IMR-90 (cell line): Measurements from ENCODE around the gene CENPX. TPM values are rescaled to one million over a fixed set of nuclear protein-coding genes. Genes with fewer than 3 reads are reported as not detected.

ENCODE experiments used
- ATAC-seq: fragments of 200-7000 bp; cut with Tn5 transposase; 2 replicates; pipeline ENCODE4 v1.9.1; 2020; ENCODE audit warnings: low read depth, mild to moderate bottlenecking, moderate library complexity
- Bru-seq: library from RNA; stranded (reverse); fragments of 400-500 nt; gene quantifications from one replicate; lab custom pipeline; 2021; lab: Mats Ljungman, UMichigan
- BruChase-seq, 2 experiments: library from RNA; stranded (reverse); fragments of 400-500 nt; gene quantifications; one replicate each; lab custom pipeline; 2021; lab: Mats Ljungman, UMichigan
- BruUV-seq: library from RNA; stranded (reverse); fragments of 400-500 nt; replicated peaks from 2 replicates; lab custom pipeline; 2021; lab: Mats Ljungman, UMichigan
- CTCF ChIA-PET: fragments of 300-600 bp; formaldehyde crosslinking; extraction: SDS; loops from one replicate; lab custom pipeline; 2021; ENCODE audit warnings: antibody characterized with exemption; lab: Yijun Ruan, JAX
- POLR2A ChIA-PET: fragments of 300-600 bp; sonication (Branson Sonifier 250); formaldehyde crosslinking; loops from one replicate; lab custom pipeline; 2022; ENCODE audit warnings: antibody characterized with exemption; ENCODE audit not compliant: unreplicated experiment; lab: Charles Lee
- DNase-seq: peaks from one replicate; pipeline ENCODE4 v3.0.0; 2013
- H2AFZ ChIP-seq: replicated peaks from 2 replicates; pipeline ENCODE3; 2013; ENCODE audit warnings: low read length, mild to moderate bottlenecking; ENCODE audit not compliant: poor library complexity
- H2AK5ac ChIP-seq: 2 replicates; pipeline ENCODE4 v1.6.1; 2013; ENCODE audit warnings: low read depth, low read length, inconsistent platforms
- H2AK9ac ChIP-seq: replicated peaks from 2 replicates; pipeline ENCODE3; 2013; ENCODE audit warnings: mild to moderate bottlenecking, low read depth, low read length, moderate library complexity; ENCODE audit not compliant: poor library complexity
- H2BK120ac ChIP-seq: 2 replicates; pipeline ENCODE4 v1.6.1; 2013; ENCODE audit warnings: low read depth, low read length, inconsistent platforms
- H2BK15ac ChIP-seq: 3 replicates; pipeline ENCODE4 v1.6.1; 2013; ENCODE audit warnings: low read depth, low read length, inconsistent platforms
- H2BK20ac ChIP-seq: 2 replicates; pipeline ENCODE4 v1.6.1; 2013; ENCODE audit warnings: low read depth, mild to moderate bottlenecking, inconsistent platforms, low read length, moderate library complexity
- H2BK5ac ChIP-seq: 2 replicates; pipeline ENCODE4 v1.6.1; 2013; ENCODE audit warnings: mild to moderate bottlenecking, low read depth, low read length, inconsistent platforms; ENCODE audit not compliant: poor library complexity, severe bottlenecking
- H3K14ac ChIP-seq: replicated peaks from 2 replicates; pipeline ENCODE4 v1.6.1; 2013; ENCODE audit warnings: low read depth, low read length, inconsistent platforms
- H3K18ac ChIP-seq: 2 replicates; pipeline ENCODE4 v1.6.1; 2013; ENCODE audit warnings: low read depth, low read length, control low read depth
- H3K23ac ChIP-seq: 2 replicates; pipeline ENCODE4 v1.6.1; 2013; ENCODE audit warnings: low read depth, low read length, inconsistent platforms
- H3K27ac ChIP-seq: 2 replicates; pipeline ENCODE4 v1.5.1; 2013; ENCODE audit warnings: mild to moderate bottlenecking, control low read depth, low read length; ENCODE audit not compliant: insufficient read depth
- H3K27me3 ChIP-seq: 2 replicates; pipeline ENCODE4 v1.6.1; 2013; ENCODE audit warnings: low read length; ENCODE audit not compliant: control insufficient read depth, insufficient read depth
- H3K36me3 ChIP-seq: 2 replicates; pipeline ENCODE4 v1.6.1; 2013; ENCODE audit warnings: low read length, mixed read lengths; ENCODE audit not compliant: control insufficient read depth, insufficient read depth
- H3K4ac ChIP-seq: 2 replicates; pipeline ENCODE4 v1.6.1; 2013; ENCODE audit warnings: low read depth, low read length, inconsistent platforms
- H3K4me1 ChIP-seq: 2 replicates; pipeline ENCODE4 v1.6.1; 2013; ENCODE audit warnings: low read length, mixed read lengths; ENCODE audit not compliant: control insufficient read depth, insufficient read depth
- H3K4me2 ChIP-seq: 2 replicates; pipeline ENCODE4 v1.6.1; 2013; ENCODE audit warnings: low read depth, mild to moderate bottlenecking, control low read depth, low read length, moderate library complexity
- H3K4me3 ChIP-seq: 2 replicates; pipeline ENCODE4 v1.5.1; 2013; ENCODE audit warnings: low read depth, mild to moderate bottlenecking, control low read depth, low read length, moderate library complexity; ENCODE audit not compliant: insufficient read depth
- H3K56ac ChIP-seq: 2 replicates; pipeline ENCODE4 v1.6.1; 2013; ENCODE audit warnings: low read length, inconsistent platforms; ENCODE audit not compliant: insufficient read depth; ENCODE audit errors: extremely low read depth
- H3K79me1 ChIP-seq, 2 experiments: 2 replicates each; pipeline ENCODE4 v1.6.1; 2013; ENCODE audit warnings: low read length in 2 of 2, inconsistent platforms in 1 of 2, low read depth in 1 of 2
- H3K9ac ChIP-seq: 2 replicates; pipeline ENCODE4 v1.6.1; 2013; ENCODE audit warnings: low read depth, low read length, control low read depth
- H3K9me1 ChIP-seq: 2 replicates; pipeline ENCODE4 v1.6.1; 2013; ENCODE audit warnings: low read length, inconsistent platforms; ENCODE audit not compliant: insufficient read depth
- H3K9me3 ChIP-seq: 2 replicates; pipeline ENCODE4 v1.6.1; 2013; ENCODE audit warnings: low read length; ENCODE audit not compliant: control insufficient read depth, insufficient read depth
- H4K20me1 ChIP-seq: 2 replicates; pipeline ENCODE4 v1.6.1; 2013; ENCODE audit warnings: low read length, inconsistent platforms; ENCODE audit not compliant: insufficient read depth
- H4K5ac ChIP-seq: 2 replicates; pipeline ENCODE4 v1.6.1; 2013; ENCODE audit warnings: mild to moderate bottlenecking, low read depth, low read length, control low read depth
- H4K8ac ChIP-seq, 2 experiments: 2 replicates each; pipeline ENCODE4 v1.6.1; 2013; ENCODE audit warnings: low read depth in 2 of 2, low read length in 2 of 2, control low read depth in 1 of 2, inconsistent platforms in 1 of 2
- H4K91ac ChIP-seq: 2 replicates; pipeline ENCODE4 v1.6.1; 2013; ENCODE audit warnings: low read depth, low read length, inconsistent platforms; ENCODE audit not compliant: insufficient read depth
- FOS ChIP-seq: fragments of 150-350 bp; IDR thresholded peaks from 2 replicates; pipeline ENCODE4 v1.6.1; 2016; ENCODE audit warnings: low read depth, low read length
- MXI1 ChIP-seq: IDR thresholded peaks from 2 replicates; pipeline ENCODE4 v1.6.1; 2012; ENCODE audit warnings: low read depth, mild to moderate bottlenecking, low read length, moderate library complexity, borderline replicate concordance
- POLR2A ChIP-seq: IDR thresholded peaks from 2 replicates; pipeline ENCODE4 v1.6.1; 2012; ENCODE audit warnings: mild to moderate bottlenecking, low read depth, low read length
- WGBS, 2 experiments: methylation state at CpG; one replicate each; pipeline versions ENCODE4 v1.1.5 to v1.1.7; 2013; ENCODE audit warnings: missing lambda C conversion rate in 2 of 2; ENCODE audit not compliant: insufficient read length in 1 of 2; ENCODE audit errors: extremely low coverage in 2 of 2; 5-methylcytosine and 5-hydroxymethylcytosine counted together
- dilution Hi-C: fragments of 300-500 bp; cut with HindIII; formaldehyde crosslinking; loops from one replicate; pipeline ENCODE4 v1.14.3; 2018; ENCODE audit warnings: low sequenced_read_pairs; ENCODE audit not compliant: unreplicated experiment
- in situ Hi-C: fragments of 300-500 bp; cut with MboI; formaldehyde crosslinking; loops from 3 replicates; pipeline ENCODE4 v1.14.3; 2019; ENCODE audit warnings: low sequenced_read_pairs, inconsistent platforms, mixed read lengths
- intact Hi-C: fragments of 100-400 bp; cut with micrococcal nuclease; formaldehyde crosslinking; loops from 2 replicates; pipeline ENCODE4 v1.10.0; 2022
- long read RNA-seq: library from polyadenylated mRNA; unstranded; transcript quantifications from one replicate; pipeline ENCODE4 v2.0.0, GENCODE V29; 2021; ENCODE audit not compliant: unreplicated experiment
- polyA plus RNA-seq, 3 experiments: library from polyadenylated mRNA; depleted of rRNA; stranded (reverse); fragments of >200 nt; gene quantifications; 2 replicates each; pipeline ENCODE4 v1.2.3, GENCODE V29; 2012; ENCODE audit warnings: low replicate concordance in 1 of 3
- total RNA-seq: library from RNA; depleted of rRNA; stranded (reverse); fragments of >200 nt; gene quantifications from 2 replicates; pipeline ENCODE4 v1.2.3, GENCODE V29; 2012; rRNA removed
- TF ChIP-seq, protein P1 (sequence below): fragments of 150-350 bp; IDR thresholded peaks from 2 replicates; pipeline ENCODE4 v1.6.1; 2017; ENCODE audit warnings: mild to moderate bottlenecking, antibody characterized with exemption, low read length, low read depth

CENPX gene
- total RNA-seq (44.8 and 45.3 TPM in 2 replicates), polyA plus RNA-seq (2012; rRNA removed) (86.8 and 100 TPM in 2 replicates), Bru-seq, nascent RNA (percentile 50 among the genes with signal in this experiment), BruChase-seq, experiment 1, labeled RNA remaining after a 6-hour chase (percentile 50 among the genes with signal in this experiment), BruChase-seq, experiment 2, labeled RNA remaining after a 2-hour chase (percentile 41 among the genes with signal in this experiment)
- 102 and 133 TPM in 2 replicates for polyA plus RNA-seq (2012; cell fraction: cytosol; rRNA removed)
- polyA plus RNA-seq (2012; cell fraction: nucleus; rRNA removed; ENCODE audit: low replicate concordance) = 82.2 and 166 TPM in 2 replicates
- long read RNA-seq, transcript CENPX-202 (5 exons, 805 nt) = minor isoform, 10 of 50 reads
- long read RNA-seq, transcript CENPX-201 (4 exons, 751 nt) = major isoform, 25 of 50 reads
- long read RNA-seq, partial matches to known transcripts = 6 of 50 reads
- long read RNA-seq, other reads (novel, unspliced or antisense) = 1 of 50 reads

DNA sequence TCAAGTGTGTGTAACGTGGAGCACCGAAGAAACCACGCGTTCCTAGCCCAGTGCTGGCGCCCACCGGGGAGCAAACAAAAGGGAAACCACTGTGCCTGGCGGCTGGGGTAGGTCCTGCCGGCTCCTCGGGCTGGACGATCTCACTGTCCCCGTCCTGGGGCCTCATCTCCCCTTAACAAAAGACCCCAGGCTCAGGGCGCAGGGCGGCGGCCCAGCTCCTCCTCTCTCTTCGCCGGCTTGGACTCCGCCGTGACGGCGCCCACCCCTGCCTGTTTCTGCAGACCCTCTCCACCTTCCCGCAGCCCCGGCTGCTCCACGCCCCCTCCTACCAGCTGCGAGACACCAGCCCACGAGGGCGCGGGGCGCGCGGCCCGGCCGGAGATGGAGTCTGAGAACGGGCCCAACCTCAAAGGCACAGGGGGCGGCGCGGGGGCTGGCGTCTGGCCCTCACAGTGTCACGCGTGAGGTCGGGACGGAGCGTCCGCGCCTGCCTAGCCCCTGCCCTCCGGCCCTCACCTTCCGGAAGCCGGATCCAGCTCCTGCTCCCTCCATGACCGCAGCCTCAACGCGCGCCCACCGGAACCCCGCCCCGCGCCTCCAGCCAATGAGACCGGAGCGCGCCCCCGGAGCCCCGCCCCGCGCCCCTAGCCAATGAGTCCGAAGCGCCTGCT, at the start of gene CENPX:
CENPX (minus strand) TSS at position 569 of the 671 bp plus-strand sequence; CDS start at position 552, 17 bp downstream.
- peak within 1 kb of the TSS; percentile 98 for H2AFZ ChIP-seq
- dilution Hi-C loops = no loop called here
- POLR2A ChIA-PET = no interaction called here
- no peak within 1 kb of the TSS for H2BK5ac ChIP-seq
- ATAC-seq (no peak; the same call in 1 of the 2 replicates), DNase-seq (no peak)
- peak within 1 kb of the TSS; percentile 51; the same call in 1 of the 2 replicates for H3K27ac ChIP-seq
- H3K56ac ChIP-seq = peak within 1 kb of the TSS; percentile 59; the same call in 1 of the 2 replicates
- no peaks in the 10 kb centered on the region for H3K9me3 ChIP-seq
- intact Hi-C loops = loop anchor here (2.0 kb wide), 1 partner anchor 150 kb away; no protein-coding TSS in a partner anchor
- in situ Hi-C loops = no loop called here
- H3K9me1 ChIP-seq = no peaks in the 10 kb centered on the region
- H3K4ac ChIP-seq = peak within 1 kb of the TSS; percentile 64
- peaks cover 13% of the 10 kb centered on the region for H3K4me1 ChIP-seq
- BruUV-seq = no TSS peak
- WGBS, 2 experiments = 0% methylated on average over 25 of the region's 64 CpGs; no CpG with 5 or more reads in 1 of the 2 experiments
- H2BK120ac ChIP-seq = no peak within 1 kb of the TSS; the same call in 1 of the 2 replicates
- H2AK5ac ChIP-seq = peak within 1 kb of the TSS; percentile 70
- peaks cover 12 to 46% of the 10 kb centered on the region in 2 experiments for H3K79me1 ChIP-seq
- no peak within 1 kb of the TSS for H2BK15ac ChIP-seq
- peak within 1 kb of the TSS; percentile 99 for H3K4me2 ChIP-seq
- H4K20me1 ChIP-seq = peaks cover 24% of the 10 kb centered on the region
- peak within 1 kb of the TSS; percentile 23; the same call in 1 of the 2 replicates for H3K14ac ChIP-seq
- peak within 1 kb of the TSS; percentile 67 to 78; a peak in 2 of 4 replicates for H4K8ac ChIP-seq
- H3K4me3 ChIP-seq = peak within 1 kb of the TSS; percentile 92
- H3K9ac ChIP-seq = peak within 1 kb of the TSS; percentile 81
- peak within 1 kb of the TSS; percentile 90 for H2AK9ac ChIP-seq
- peaks cover 5% of the 10 kb centered on the region; the same call in 1 of the 2 replicates for H3K36me3 ChIP-seq
- no peak within 1 kb of the TSS for H2BK20ac ChIP-seq
- H4K91ac ChIP-seq = peak within 1 kb of the TSS; percentile 1; the same call in 1 of the 2 replicates
- no peak for TF ChIP-seq FOS
- TF ChIP-seq MXI1 = peak; percentile 45; the same call in 1 of the 2 replicates
- TF ChIP-seq, protein P1, sequence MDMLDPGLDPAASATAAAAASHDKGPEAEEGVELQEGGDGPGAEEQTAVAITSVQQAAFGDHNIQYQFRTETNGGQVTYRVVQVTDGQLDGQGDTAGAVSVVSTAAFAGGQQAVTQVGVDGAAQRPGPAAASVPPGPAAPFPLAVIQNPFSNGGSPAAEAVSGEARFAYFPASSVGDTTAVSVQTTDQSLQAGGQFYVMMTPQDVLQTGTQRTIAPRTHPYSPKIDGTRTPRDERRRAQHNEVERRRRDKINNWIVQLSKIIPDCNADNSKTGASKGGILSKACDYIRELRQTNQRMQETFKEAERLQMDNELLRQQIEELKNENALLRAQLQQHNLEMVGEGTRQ = no peak
- peak; percentile 49; the same call in 1 of the 2 replicates for TF ChIP-seq POLR2A
- H3K18ac ChIP-seq = no peak within 1 kb of the TSS
- no peak within 1 kb of the TSS for H4K5ac ChIP-seq
- H3K23ac ChIP-seq = peak within 1 kb of the TSS; percentile 70
- no peaks in the 10 kb centered on the region for H3K27me3 ChIP-seq
- CTCF ChIA-PET = interaction anchor here (1.0 to 1.3 kb wide), 2 partner anchors 15 to 63 kb away, joined by 3 to 11 read pairs; partner anchors contain the start of gene DCXR
